Pancreas (tissue), 10 donors: Measurements from ENCODE around the gene POU2F2. TPM values are rescaled to one million over a fixed set of nuclear protein-coding genes. Genes with fewer than 3 reads are reported as not detected.
A peak's percentile ranks its signal among the peaks of the same experiment; 100 is the strongest.

ENCODE experiments used
- ATAC-seq, 4 donors: fragments of 200-7000 bp; cut with Tn5 transposase; one replicate each; pipeline versions ENCODE4 v1.8.0 to v1.9.1; 2020; ENCODE audit warnings: mild to moderate bottlenecking in 4 of 4, moderate library complexity in 4 of 4
- DNase-seq, 6 donors: peaks; one replicate each; pipeline ENCODE4 v3.0.0-alpha.2; 2020
- FAIRE-seq: peaks from 2 replicates; lab custom pipeline; 2012; peaks lifted over from hg19 to GRCh38; lab: Jason Lieb, UNC
- H3K27ac ChIP-seq, 4 donors: fragments of 200-600 bp; sonication (generic); 1 replicate in 3 of 4; 2 replicates in 1 of 4; pipeline versions ENCODE4 v1.5.0 to v1.8.0; 2020
- H3K27me3 ChIP-seq, 4 donors: fragments of 200-600 bp; one replicate each; pipeline ENCODE4 v1.8.0; 2021
- H3K36me3 ChIP-seq, 3 donors: fragments of 200-600 bp; sonication (generic) in 1 of 3; one replicate each; pipeline versions ENCODE4 v1.5.0 to v1.8.0; 2020 to 2021
- H3K4me1 ChIP-seq, 3 donors: fragments of 200-600 bp; one replicate each; pipeline ENCODE4 v1.8.0; 2021
- H3K4me3 ChIP-seq, 4 donors: fragments of 200-600 bp; sonication (generic) in 2 of 4; one replicate each; pipeline versions ENCODE4 v1.5.0 to v1.8.0; 2020 to 2021
- H3K9me3 ChIP-seq, 4 donors: fragments of 200-600 bp; one replicate each; pipeline ENCODE4 v1.8.0; 2021
- CTCF ChIP-seq, 4 donors: fragments of 200-600 bp; sonication (generic) in 3 of 4; IDR thresholded peaks; one replicate each; pipeline versions ENCODE4 v1.5.0 to v1.8.0; 2021; ENCODE audit warnings: antibody characterized with exemption in 4 of 4
- WGBS, 2 donors: extraction: QIAGEN DNeasy Blood & Tissue Kit; methylation state at CpG; one replicate each; pipeline ENCODE4 v1.1.7; 2013; 5-methylcytosine and 5-hydroxymethylcytosine counted together
- intact Hi-C, 3 donors: fragments of 100-400 bp; cut with DNase I; formaldehyde crosslinking; loops; one replicate each; pipeline versions ENCODE4 v1.11.1 to v1.14.2; 2022
- polyA plus RNA-seq, 2 donors: library from polyadenylated mRNA; stranded (reverse); fragments of 200-250 nt; gene quantifications; one replicate each; pipeline ENCODE4 v1.2.3, GENCODE V29; 2013
- total RNA-seq, 6 donors: library from RNA; stranded (reverse); fragmentation: NEBNext Ultra II Directional in 4 of 6; extraction: Animal tissue kit (Norgen Biotek cat#: 25700) in 4 of 6; gene quantifications; one replicate each; pipeline versions ENCODE4 v1.2.1 to v1.2.4, GENCODE V29; 2021 to 2023
- donor health status: healthy with polysubstance abuse.
- donor health status: DM: no; HTN: no; CAD: no; lungs with moderate emphysema.
- donor health status: DM: no; HTN: no; CAD: no.
- donor health status: control.
- donor health status: control.
- donor health status: Bipolar disorder and iron deficiency.
- donor health status: DM: yes; HTN: yes; CAD: no.
- donor health status: DM: no; HTN: no; CAD: no.
- donor health status: DM: no; HTN: no; CAD: no.
- donor health status: DM: yes; HTN: yes; CAD: no.

Gene POU2F2
- total and polyA plus RNA-seq, 8 donors: 0.56 to 5.6 (median 1.3) TPM

- WGBS, 2 donors: 69 to 74% methylated on average over 11 of the region's 11 CpGs
- DNase-seq (no peak), ATAC-seq (no peak), FAIRE-seq (no peak)
- no peak for TF ChIP-seq CTCF (IDR thresholded peaks at IDR 0.05)
- no peak overlapping the region for H3K4me3 ChIP-seq
- no peak overlapping the region for H3K27ac ChIP-seq
- H3K27me3 ChIP-seq: no peaks in the 10 kb centered on the region
- H3K36me3 ChIP-seq: no peaks in the 10 kb centered on the region
- no peaks in the 10 kb centered on the region for H3K9me3 ChIP-seq
- H3K4me1 ChIP-seq: no peaks in the 10 kb centered on the region
- intact Hi-C loops: no loop called here
Measured at GRCh38 chr19:42086770-42087550, 45.3 kb downstream of the POU2F2 start.

GRCh38 chr19:42086188-42086736 lies 46.0 kb downstream of the POU2F2 start:
- Histone ChIP-seq H3K9me3 (no peaks in the 10 kb centered on the region), H3K4me3 (no peak overlapping the region), H3K4me1 (no peaks in the 10 kb centered on the region), H3K27me3 (no peaks in the 10 kb centered on the region), H3K27ac (no peak overlapping the region), H3K36me3 (peaks cover 0 to 2% (median 1%) of the 10 kb centered on the region in 3 donors)
- FAIRE-seq (no peak), ATAC-seq (no peak), DNase-seq (no peak)
- intact Hi-C loops: no loop called here
- 86% methylated on average over 9 of the region's 9 CpGs for WGBS, 2 donors
- no peak for TF ChIP-seq CTCF (IDR thresholded peaks at IDR 0.05)

- TF ChIP-seq CTCF (IDR thresholded peaks at IDR 0.05): no peak
- no peak for ATAC-seq
- H3K27me3 ChIP-seq: no peaks in the 10 kb centered on the region
- FAIRE-seq: no peak
- no peaks in the 10 kb centered on the region for H3K9me3 ChIP-seq
- intact Hi-C loops: no loop called here
- no peak overlapping the region for H3K4me3 ChIP-seq
- peaks cover 7 to 29% (median 23%) of the 10 kb centered on the region in 3 donors for H3K36me3 ChIP-seq
- DNase-seq: no peak
- H3K4me1 ChIP-seq: no peaks in the 10 kb centered on the region
- no peak overlapping the region for H3K27ac ChIP-seq
- 97 to 98% methylated on average over 5 of the region's 5 CpGs for WGBS, 2 donors
Measured at GRCh38 chr19:42083537-42083936, 48.7 kb downstream of the POU2F2 start.

- intact Hi-C loops: no loop called here
- Histone ChIP-seq H3K4me3 (no peak overlapping the region), H3K27me3 (no peaks in the 10 kb centered on the region), H3K27ac (no peak overlapping the region), H3K4me1 (peaks cover 0 to 10% (median 8%) of the 10 kb centered on the region in 3 donors), H3K9me3 (no peaks in the 10 kb centered on the region), H3K36me3 (peaks cover 7 to 29% (median 23%) of the 10 kb centered on the region in 3 donors)
- TF ChIP-seq CTCF (IDR thresholded peaks at IDR 0.05): peak in 3 of 4 donors; percentile 13 to 35 (median 26)
- FAIRE-seq (no peak), DNase-seq (no peak), ATAC-seq (peak; percentile 41 to 86 (median 74))
- 60 to 64% methylated on average over 2 of the region's 2 CpGs for WGBS, 2 donors
Measured at GRCh38 chr19:42081584-42082203, 50.6 kb downstream of the POU2F2 start.
